Endothelial cell of umbilical vein (primary cell): ENCODE results near the gene USH1C. TPM values are rescaled to one million over a fixed set of nuclear protein-coding genes. Genes with fewer than 3 reads are reported as not detected.

ENCODE experiments used
- BruUV-seq: library from RNA; stranded (reverse); fragments of 400-500 nt; replicated peaks from 2 replicates; lab custom pipeline; 2021; lab: Mats Ljungman, UMichigan
- CTCF ChIA-PET: fragments of 300-600, 350-600 bp; sonication (Branson Sonifier 250); formaldehyde crosslinking; loops from one replicate; lab custom pipeline; 2021; ENCODE audit warnings: antibody characterized with exemption, inconsistent platforms; lab: Charles Lee
- POLR2A ChIA-PET: fragments of 300-600, 350-600 bp; sonication (Branson Sonifier 250); formaldehyde crosslinking; loops from one replicate; lab custom pipeline; 2021; ENCODE audit warnings: antibody characterized with exemption, inconsistent platforms; lab: Charles Lee
- DNase-seq: peaks from one replicate; pipeline ENCODE4 v3.0.0-alpha.2; 2011; ENCODE audit warnings: low read depth, low spot score
- FAIRE-seq: peaks from 2 replicates; lab custom pipeline; 2011; peaks lifted over from hg19 to GRCh38; lab: Jason Lieb, UNC
- H2AFZ ChIP-seq: 2 replicates; pipeline ENCODE4 v1.6.0; 2012; ENCODE audit warnings: low read depth, low read length, control low read depth, inconsistent platforms
- H3K27ac ChIP-seq: 2 replicates; pipeline ENCODE4 v1.5.1; 2011; ENCODE audit warnings: low read depth, mild to moderate bottlenecking, control low read depth, low read length, moderate library complexity; ENCODE audit not compliant: insufficient read depth
- H3K27me3 ChIP-seq, 2 experiments: 2 replicates each; pipeline versions ENCODE4 v1.6.0 to v1.6.1; 2011; ENCODE audit warnings: low read length in 2 of 2, mixed read lengths in 1 of 2; ENCODE audit not compliant: control insufficient read depth in 2 of 2, insufficient read depth in 2 of 2
- H3K36me3 ChIP-seq, 2 experiments: 2 replicates in 1 of 2; 3 replicates in 1 of 2; pipeline ENCODE4 v1.5.1; 2011; ENCODE audit warnings: low read length in 2 of 2, mild to moderate bottlenecking in 1 of 2, moderate library complexity in 1 of 2; ENCODE audit not compliant: control insufficient read depth in 2 of 2, insufficient read depth in 2 of 2; ENCODE audit errors: extremely low read depth in 1 of 2
- H3K4me1 ChIP-seq: 3 replicates; pipeline ENCODE4 v1.5.1; 2011; ENCODE audit warnings: mild to moderate bottlenecking, low read length; ENCODE audit not compliant: control insufficient read depth, insufficient read depth; ENCODE audit errors: extremely low read depth
- H3K4me2 ChIP-seq: 2 replicates; pipeline ENCODE4 v1.6.1; 2011; ENCODE audit warnings: low read length, control low read depth, mixed read lengths; ENCODE audit not compliant: insufficient read depth
- H3K4me3 ChIP-seq, 3 experiments: fragments of 200-600 bp in 1 of 3; sonication (generic), shearing (Covaris generic) in 1 of 3; replicated peaks in 1 of 3; 2 replicates each; pipeline ENCODE4 v1.5.1; 2011 to 2016; ENCODE audit warnings: control low read depth in 3 of 3, low read length in 3 of 3, mild to moderate bottlenecking in 2 of 3, inconsistent platforms in 1 of 3, low read depth in 1 of 3, moderate library complexity in 1 of 3; ENCODE audit not compliant: insufficient read depth in 1 of 3
- H3K79me2 ChIP-seq: 2 replicates; pipeline ENCODE4 v1.6.0; 2012; ENCODE audit warnings: low read length, inconsistent platforms; ENCODE audit not compliant: control insufficient read depth, insufficient read depth
- H3K9ac ChIP-seq: replicated peaks from 2 replicates; pipeline ENCODE3; 2011; ENCODE audit warnings: low read length, control low read depth; ENCODE audit not compliant: insufficient read depth; ENCODE audit errors: extremely low read depth
- H3K9me1 ChIP-seq: replicated peaks from 3 replicates; pipeline ENCODE4 v1.6.0; 2011; ENCODE audit warnings: mild to moderate bottlenecking, low read length; ENCODE audit not compliant: control insufficient read depth, insufficient read depth; ENCODE audit errors: extremely low read depth
- H3K9me3 ChIP-seq: replicated peaks from 2 replicates; pipeline ENCODE4 v1.5.1; 2012; ENCODE audit warnings: low read length, inconsistent platforms; ENCODE audit not compliant: control insufficient read depth, insufficient read depth
- H4K20me1 ChIP-seq: replicated peaks from 2 replicates; pipeline ENCODE3; 2011; ENCODE audit warnings: mild to moderate bottlenecking, low read length; ENCODE audit not compliant: control insufficient read depth, insufficient read depth; ENCODE audit errors: extremely low read depth
- CTCF ChIP-seq, 2 donors: IDR thresholded peaks; 1 replicate in 1 of 2; 2 replicates in 1 of 2; pipeline ENCODE4 v1.5.1; 2011; ENCODE audit warnings: low read length in 2 of 2, mild to moderate bottlenecking in 2 of 2, moderate library complexity in 2 of 2, control low read depth in 1 of 2, inconsistent platforms in 1 of 2, low read depth in 1 of 2; ENCODE audit not compliant: insufficient read depth in 1 of 2; ENCODE audit errors: extremely low read depth in 1 of 2
- EZH2 ChIP-seq: IDR thresholded peaks from 2 replicates; pipeline ENCODE4 v1.6.1; 2012; ENCODE audit warnings: borderline replicate concordance, low read depth, mild to moderate bottlenecking, moderate library complexity, low read length, inconsistent platforms; ENCODE audit not compliant: severe bottlenecking
- FOS ChIP-seq: IDR thresholded peaks from 2 replicates; pipeline ENCODE4 v1.6.1; 2011; ENCODE audit warnings: mild to moderate bottlenecking, low read length, moderate library complexity, borderline replicate concordance; ENCODE audit not compliant: insufficient read depth
- GATA2 ChIP-seq: IDR thresholded peaks from 2 replicates; pipeline ENCODE4 v1.7.0; 2011; ENCODE audit warnings: low read depth, mild to moderate bottlenecking, moderate library complexity, mixed read lengths, low read length; ENCODE audit not compliant: insufficient read length, insufficient read depth
- JUN ChIP-seq: IDR thresholded peaks from 2 replicates; pipeline ENCODE4 v1.6.1; 2011; ENCODE audit warnings: borderline replicate concordance, low read depth; ENCODE audit not compliant: insufficient read length, insufficient read depth
- MAX ChIP-seq: IDR thresholded peaks from 2 replicates; pipeline ENCODE4 v1.6.1; 2011; ENCODE audit not compliant: insufficient read depth, insufficient read length
- MYC ChIP-seq: IDR thresholded peaks from one replicate; pipeline ENCODE4 v1.6.1; 2011; ENCODE audit warnings: mild to moderate bottlenecking, low read depth, low read length
- POLR2A ChIP-seq: IDR thresholded peaks from 2 replicates; pipeline ENCODE4 v1.6.1; 2012; ENCODE audit warnings: low read depth, mild to moderate bottlenecking, control low read depth, low read length
- POLR2AphosphoS5 ChIP-seq: IDR thresholded peaks from 2 replicates; pipeline ENCODE4 v1.6.1; 2012; ENCODE audit warnings: low read depth, mild to moderate bottlenecking, control low read depth, low read length, moderate library complexity; ENCODE audit not compliant: insufficient read depth
- dilution Hi-C: fragments of 300-500 bp; cut with MboI; formaldehyde crosslinking; loops from one replicate; pipeline ENCODE4 v1.15.0; 2019; ENCODE audit warnings: low sequenced_read_pairs; ENCODE audit not compliant: extremely low pct_ligation_motif_present
- intact Hi-C: fragments of 100-400 bp; cut with micrococcal nuclease; formaldehyde crosslinking; loops from one replicate; pipeline ENCODE4 v1.10.0; 2022
- polyA plus RNA-seq, 4 experiments: library from polyadenylated mRNA; depleted of rRNA in 3 of 4; stranded (reverse) in 3 of 4; unstranded in 1 of 4; fragments of >200 nt; gene quantifications; 2 replicates each; pipeline versions ENCODE4 v1.2.1 to v1.2.3, GENCODE V29; 2011 to 2012; ENCODE audit warnings: missing spikeins in 1 of 4
- total RNA-seq: library from RNA; stranded (reverse); gene quantifications from 2 replicates; pipeline ENCODE4 v1.2.3, GENCODE V29; 2021

USH1C gene
- total and polyA plus RNA-seq, 2 donors (not counting 3 experiments of a cell fraction or from before 2014, with no cell fraction given): not detected

GRCh38 chr11:17542249-17542648 is 2.0 kb downstream of the USH1C start:
- no TSS peak for BruUV-seq
- ChIA-PET POLR2A (no interaction called here), CTCF (interaction anchor here (2.0 kb wide), 1 partner anchor 14 kb away, joined by 11 read pairs; no protein-coding TSS in a partner anchor)
- FAIRE-seq (no peak), DNase-seq (no peak)
- Histone ChIP-seq H3K79me2 (no peaks in the 10 kb centered on the region), H3K36me3 (no peaks in the 10 kb centered on the region), H3K4me1 (no peaks in the 10 kb centered on the region), H4K20me1 (no peaks in the 10 kb centered on the region), H3K9me1 (no peaks in the 10 kb centered on the region), H3K4me2 (no peak overlapping the region), H2AFZ (no peak overlapping the region), H3K27me3 (peaks cover 9 to 13% of the 10 kb centered on the region in 2 experiments), H3K9ac (no peak overlapping the region), H3K27ac (no peak overlapping the region), H3K4me3 (no peak overlapping the region), H3K9me3 (no peaks in the 10 kb centered on the region)
- TF ChIP-seq CTCF (IDR thresholded peaks at IDR 0.05; ENCODE audit: extremely low read depth in 1 of 2, insufficient read depth in 1 of 2, low read depth in 1 of 2, low read length in 2 of 2) (no peak), JUN (no peak), MYC (no peak), EZH2 (no peak), POLR2AphosphoS5 (no peak), GATA2 (no peak), MAX (no peak), FOS (no peak), POLR2A (no peak)
- intact Hi-C loops: no loop called here
- dilution Hi-C loops: no loop called here
